K562 (cell line): ENCODE measurements around the gene SLC25A21. TPM values are rescaled to one million over a fixed set of nuclear protein-coding genes. Genes with fewer than 3 reads are reported as not detected.

Experiments used
- ATAC-seq: fragments of 200-7000 bp; cut with Tn5 transposase; 3 replicates; pipeline ENCODE4 v1.9.1; 2020; ENCODE audit warnings: moderate library complexity
- BruUV-seq: library from RNA; stranded (reverse); fragments of 400-500 nt; replicated peaks from 2 replicates; lab custom pipeline; 2021; lab: Mats Ljungman, UMichigan
- CTCF ChIA-PET: fragments of 300-600 bp; formaldehyde crosslinking; extraction: SDS; loops from one replicate; lab custom pipeline; 2021; ENCODE audit warnings: low intra/inter-chr PET ratio; lab: Yijun Ruan, JAX
- POLR2A ChIA-PET: fragments of 300-600, 350-650 bp; sonication (Branson Sonifier 250); formaldehyde crosslinking; extraction: SDS; loops from one replicate; lab custom pipeline; 2021; ENCODE audit warnings: antibody characterized with exemption, inconsistent platforms; lab: Yijun Ruan, JAX
- DNase-seq, 4 experiments: peaks; one replicate each; pipeline versions ENCODE4 v3.0.0 to v3.0.0-alpha.2; 2011 to 2018; ENCODE audit warnings: low spot score in 3 of 4, mixed read lengths in 3 of 4; ENCODE audit errors: extremely low read depth in 1 of 4
- FAIRE-seq: peaks from 2 replicates; lab custom pipeline; 2011; peaks lifted over from hg19 to GRCh38; lab: Jason Lieb, UNC
- H2AFZ ChIP-seq: 2 replicates; pipeline ENCODE4 v1.6.0; 2011; ENCODE audit warnings: low read depth, low read length, control low read depth, inconsistent platforms
- H3K27ac ChIP-seq: fragments of 200-600 bp; 3 replicates; pipeline ENCODE4 v1.8.0; 2011; ENCODE audit warnings: low read depth, mild to moderate bottlenecking, control low read depth, inconsistent platforms, low read length, moderate library complexity, mixed read lengths; ENCODE audit errors: extremely low read depth
- H3K27me3 ChIP-seq, 2 experiments: fragments of 300-600 bp in 1 of 2; 2 replicates in 1 of 2; 3 replicates in 1 of 2; pipeline versions ENCODE4 v1.6.0 to v1.8.0; 2011; ENCODE audit warnings: inconsistent platforms in 2 of 2, low read length in 2 of 2, mild to moderate bottlenecking in 1 of 2, mixed read lengths in 1 of 2, moderate library complexity in 1 of 2; ENCODE audit not compliant: control insufficient read depth in 2 of 2, insufficient read depth in 2 of 2
- H3K36me3 ChIP-seq: fragments of 300-600 bp; 3 replicates; pipeline ENCODE4 v1.8.0; 2011; ENCODE audit warnings: mild to moderate bottlenecking, low read length, inconsistent platforms; ENCODE audit not compliant: control insufficient read depth, insufficient read depth
- H3K4me1 ChIP-seq, 2 experiments: fragments of 200-600 bp in 1 of 2; replicated peaks in 1 of 2; 2 replicates in 1 of 2; 3 replicates in 1 of 2; pipeline versions ENCODE4 v1.5.1 to v1.8.0; 2011; ENCODE audit warnings: inconsistent platforms in 2 of 2, low read length in 2 of 2, mild to moderate bottlenecking in 1 of 2, mixed read lengths in 1 of 2, moderate library complexity in 1 of 2; ENCODE audit not compliant: control insufficient read depth in 2 of 2, insufficient read depth in 2 of 2
- H3K4me2 ChIP-seq: 2 replicates; pipeline ENCODE4 v1.6.1; 2011; ENCODE audit warnings: low read length, control low read depth, inconsistent platforms, mixed read lengths; ENCODE audit not compliant: insufficient read depth
- H3K4me3 ChIP-seq: fragments of 200-600 bp; sonication (generic), shearing (Covaris generic); 2 replicates; pipeline ENCODE4 v1.5.1; 2016; ENCODE audit warnings: control low read depth, inconsistent platforms
- H3K79me2 ChIP-seq: fragments of 200-600 bp; 3 replicates; pipeline ENCODE4 v1.8.0; 2011; ENCODE audit warnings: low read length, inconsistent platforms; ENCODE audit not compliant: control insufficient read depth, insufficient read depth
- H3K9ac ChIP-seq, 2 experiments: 2 replicates each; pipeline versions ENCODE4 v1.6.0 to v1.6.1; 2011; ENCODE audit warnings: low read depth in 2 of 2, low read length in 2 of 2, control low read depth in 1 of 2, inconsistent platforms in 1 of 2, mild to moderate bottlenecking in 1 of 2, mixed read lengths in 1 of 2; ENCODE audit not compliant: insufficient read depth in 1 of 2
- H3K9me1 ChIP-seq: one replicate; pipeline ENCODE4 v1.6.0; 2011; ENCODE audit warnings: inconsistent platforms, mild to moderate bottlenecking, low read length, moderate library complexity; ENCODE audit not compliant: control insufficient read depth, insufficient read depth
- H3K9me3 ChIP-seq: replicated peaks from 2 replicates; pipeline ENCODE4 v1.5.1; 2011; ENCODE audit warnings: low read depth, low read length, inconsistent platforms; ENCODE audit not compliant: control insufficient read depth, insufficient read depth
- H4K20me1 ChIP-seq: replicated peaks from 2 replicates; pipeline ENCODE4 v1.6.1; 2011; ENCODE audit warnings: low read length, inconsistent platforms, mixed read lengths; ENCODE audit not compliant: control insufficient read depth, insufficient read depth
- ATF3 ChIP-seq, 2 experiments: fragments of 450-650 bp in 1 of 2; sonication (generic) in 1 of 2; formaldehyde crosslinking in 1 of 2; IDR thresholded peaks in 1 of 2; conservative IDR thresholded peaks in 1 of 2; 2 replicates each; pipeline versions ENCODE4 v1.6.1 to v1.8.1; 2016 to 2023; ENCODE audit warnings: mild to moderate bottlenecking in 2 of 2, moderate library complexity in 2 of 2, inconsistent platforms in 1 of 2, missing genetic modification reagents in 1 of 2
- BCLAF1 ChIP-seq, 2 experiments: fragments of 450-650 bp in 1 of 2; IDR thresholded peaks; 2 replicates each; pipeline ENCODE4 v1.6.1; 2011 to 2017; ENCODE audit warnings: low read depth in 2 of 2, antibody characterized with exemption in 1 of 2, borderline replicate concordance in 1 of 2, low read length in 1 of 2, mild to moderate bottlenecking in 1 of 2, mixed read lengths in 1 of 2; ENCODE audit not compliant: control insufficient read depth in 1 of 2
- FOXA3 ChIP-seq, 2 experiments: fragments of 450-650 bp in 1 of 2; sonication (generic) in 1 of 2; formaldehyde crosslinking; IDR thresholded peaks in 1 of 2; conservative IDR thresholded peaks in 1 of 2; 2 replicates each; pipeline versions ENCODE4 v1.4.0 to v1.8.0; 2020 to 2022; ENCODE audit warnings: mild to moderate bottlenecking in 2 of 2, missing genetic modification reagents in 1 of 2
- NUFIP1 ChIP-seq: fragments of 450-650 bp; IDR thresholded peaks from 2 replicates; pipeline ENCODE4 v1.6.1; 2018; ENCODE audit not compliant: partially characterized antibody
- RB1 ChIP-seq: fragments of 450-650 bp; IDR thresholded peaks from 2 replicates; pipeline ENCODE4 v1.6.1; 2017; ENCODE audit warnings: low read depth, mild to moderate bottlenecking
- RBM39 ChIP-seq: fragments of 200-400 bp; formaldehyde crosslinking; optimal IDR thresholded peaks from 2 replicates; pipeline ENCODE3; 2018; ENCODE audit warnings: low read depth, low read length
- RFX7 ChIP-seq: fragments of 250-450 bp; sonication (Bioruptor Pico); IDR thresholded peaks from 2 replicates; pipeline ENCODE4 v1.5.1; 2021; ENCODE audit warnings: mild to moderate bottlenecking
- SIX5 ChIP-seq, 2 experiments: IDR thresholded peaks; 2 replicates each; pipeline ENCODE4 v1.6.1; 2011; ENCODE audit warnings: low read length in 2 of 2, borderline replicate concordance in 1 of 2, low read depth in 1 of 2, mild to moderate bottlenecking in 1 of 2, moderate library complexity in 1 of 2; ENCODE audit not compliant: insufficient read depth in 1 of 2
- WGBS: fragments of 100-300 bp; shearing (Covaris generic); methylation state at CpG from one replicate; pipeline ENCODE4 v1.1.6; 2016; ENCODE audit warnings: low coverage, mixed read lengths; ENCODE audit not compliant: insufficient coverage; ENCODE audit errors: missing lambda C conversion rate; 5-methylcytosine and 5-hydroxymethylcytosine counted together
- in situ Hi-C: fragments of 300-500 bp; cut with MboI; formaldehyde crosslinking; loops from 4 replicates; pipeline ENCODE4 v1.15.0; 2018; ENCODE audit warnings: inconsistent platforms, mixed read lengths
- intact Hi-C: fragments of 100-400 bp; cut with micrococcal nuclease; formaldehyde crosslinking; loops from 2 replicates; pipeline ENCODE4 v1.14.2; 2022
- polyA plus RNA-seq, 8 experiments: library from polyadenylated mRNA; depleted of rRNA in 4 of 8; stranded (reverse) in 5 of 8; unstranded in 3 of 8; fragments of >200 nt; fragmentation: Nextera tagmentation in 2 of 8; fragmentation: Illumina TruSeq in 1 of 8; extraction: Ambion mirVana in 2 of 8; extraction: Trizol in 1 of 8; gene quantifications; 2 replicates each; pipeline versions ENCODE4 v1.2.1 to v1.2.3, GENCODE V29; 2011 to 2014; ENCODE audit warnings: inconsistent platforms in 1 of 8, missing spikeins in 1 of 8
- total RNA-seq, 7 experiments: library from RNA; depleted of rRNA in 6 of 7; stranded (reverse); fragments of >200 nt in 6 of 7; fragmentation: Illumina TruSeq in 2 of 7; extraction: Trizol in 2 of 7; gene quantifications; 2 replicates each; pipeline versions ENCODE4 v1.2.1 to v1.2.3, GENCODE V29; 2011 to 2021; ENCODE audit warnings: low replicate concordance in 1 of 7

The SLC25A21 gene
- total and polyA plus RNA-seq, 9 of the 15 experiments (the other 6 are each of a cell fraction or from before 2014, with no cell fraction given) = 15.2 to 46.7 (median 28.7) TPM

DNA sequence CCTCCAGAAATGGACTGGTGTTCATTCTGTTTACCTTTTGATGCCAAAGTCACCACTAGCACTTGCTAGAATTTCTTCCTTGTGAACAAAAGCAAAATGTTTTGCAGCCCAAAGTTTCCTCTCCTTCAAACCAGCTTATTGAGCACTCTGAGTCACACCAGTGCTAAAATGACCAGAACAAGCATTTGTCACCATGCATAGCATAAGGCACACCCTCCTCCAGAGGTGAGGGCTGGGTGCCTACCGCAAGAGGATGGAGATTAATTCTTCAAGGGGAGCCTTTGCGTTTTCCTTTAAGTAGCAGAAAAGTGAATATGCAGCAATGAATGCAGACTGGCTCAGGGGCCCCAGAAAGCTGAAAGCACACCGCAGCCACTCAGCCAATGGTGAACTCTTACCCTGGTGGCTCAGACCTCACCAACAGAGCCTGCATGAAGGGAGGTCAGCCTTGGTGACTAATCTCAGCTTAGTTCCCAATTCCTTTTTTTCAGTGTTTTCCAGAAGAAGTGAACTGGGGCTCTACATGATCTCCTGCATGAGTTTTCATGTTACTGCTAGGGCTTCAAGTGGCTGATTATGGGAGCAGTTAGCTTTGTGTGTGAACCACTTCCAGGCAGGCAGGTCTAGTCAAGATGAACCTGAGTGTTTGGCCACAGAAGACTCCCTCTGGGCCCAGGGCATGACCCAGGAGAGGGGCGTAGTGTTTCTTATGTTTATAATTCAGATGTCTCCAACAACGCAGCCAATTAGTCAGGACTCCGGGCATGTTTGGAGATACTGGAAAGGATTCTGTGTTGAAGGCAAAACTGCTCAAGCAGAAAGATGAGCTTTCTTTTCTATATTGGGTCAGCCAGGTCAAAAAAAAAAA, 414.4 kb downstream of the SLC25A21 start:
- 87% methylated on average over 5 of the region's 6 CpGs for WGBS
- no peak overlapping the region for H2AFZ ChIP-seq
- no peak overlapping the region for H3K4me2 ChIP-seq
- BruUV-seq = no TSS peak
- H3K4me1 ChIP-seq = no peaks in the 10 kb centered on the region
- no peaks in the 10 kb centered on the region for H3K9me1 ChIP-seq
- intact Hi-C loops (no loop called here), in situ Hi-C loops (no loop called here)
- H3K79me2 ChIP-seq = no peaks in the 10 kb centered on the region
- H3K36me3 ChIP-seq = no peaks in the 10 kb centered on the region
- no peak overlapping the region for H3K27ac ChIP-seq
- H3K9ac ChIP-seq = no peak overlapping the region
- no peaks in the 10 kb centered on the region for H3K9me3 ChIP-seq
- CTCF ChIA-PET = no interaction called here
- H3K27me3 ChIP-seq = no peaks in the 10 kb centered on the region
- no peak for FAIRE-seq
- TF ChIP-seq SIX5 (IDR thresholded peaks at IDR 0.05; ENCODE audit: borderline replicate concordance in 1 of 2, insufficient read depth in 1 of 2, low read depth in 1 of 2, low read length in 2 of 2) (no peak), RFX7 (CRISPR knock-in tag) (no peak), RB1 (no peak), RBM39 (no peak), NUFIP1 (no peak), FOXA3 (CRISPR knock-in tag; conservative IDR thresholded peaks at IDR 0.05 in 1 of 2, IDR thresholded peaks at IDR 0.05 in 1 of 2) (no peak), ATF3 (IDR thresholded peaks at IDR 0.05) (no peak), ATF3 (CRISPR knock-in tag; conservative IDR thresholded peaks at IDR 0.05) (no peak), BCLAF1 (IDR thresholded peaks at IDR 0.05; ENCODE audit: borderline replicate concordance in 1 of 2, control insufficient read depth in 1 of 2, low read depth in 2 of 2, low read length in 1 of 2) (no peak)
- no peak overlapping the region for H3K4me3 ChIP-seq
- H4K20me1 ChIP-seq = no peaks in the 10 kb centered on the region
- no peak for ATAC-seq
- no peak for DNase-seq
- POLR2A ChIA-PET = interaction anchor here (0.6 kb wide), 1 partner anchor 48 kb away, joined by 3 read pairs; no protein-coding TSS in a partner anchor
